SH-SY5Y (cell line): ENCODE data around the gene ZNF488.

Experiments
- GATA2 ChIP-seq: IDR thresholded peaks from 2 replicates; pipeline ENCODE4 v1.6.1; 2011; ENCODE audit warnings: mild to moderate bottlenecking, low read depth, low read length
- GATA3 ChIP-seq: IDR thresholded peaks from 2 replicates; pipeline ENCODE4 v1.6.1; 2011; ENCODE audit warnings: low read depth, mild to moderate bottlenecking, low read length, moderate library complexity

DNA sequence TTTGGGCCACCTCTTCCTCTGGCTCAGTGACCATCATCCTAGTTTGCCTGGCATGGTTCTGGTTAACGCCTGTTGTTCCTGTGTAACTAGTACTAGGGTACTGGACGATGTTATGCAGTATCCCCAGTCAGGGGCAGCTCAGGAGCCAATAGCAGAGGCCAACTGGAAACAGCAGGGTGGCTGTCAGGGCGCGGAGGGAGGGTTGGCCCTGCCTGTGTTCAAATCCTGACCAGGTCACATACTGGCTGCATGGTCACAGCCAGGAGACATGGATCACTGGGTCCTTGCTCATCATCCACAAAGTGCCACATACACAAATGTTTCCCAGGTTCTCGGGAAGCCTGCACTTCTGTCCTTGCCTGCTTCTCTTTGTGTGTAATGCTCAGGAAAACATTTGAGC, 48.2 kb downstream of the ZNF488 start:
- TF ChIP-seq GATA3 (no peak), GATA2 (no peak)
